GM10266 (cell line): ENCODE data around the gene GATA2.

Experiments used
- DNase-seq: peaks from one replicate; pipeline ENCODE4 v3.0.0; 2012; ENCODE audit errors: extremely low spot score
- CTCF ChIP-seq: IDR thresholded peaks from 2 replicates; pipeline ENCODE4 v1.5.1; 2012; ENCODE audit warnings: mild to moderate bottlenecking, low read depth; ENCODE audit not compliant: control insufficient read depth, insufficient read depth; ENCODE audit errors: missing control alignments

GATA2 gene

GRCh38 chr3:128471110-128471509, 21.9 kb downstream of the GATA2 start:
- no peak for TF ChIP-seq CTCF
- DNase-seq = no peak

GRCh38 chr3:128470134-128470899, 22.7 kb downstream of the GATA2 start:
- no peak for DNase-seq
- TF ChIP-seq CTCF = no peak

- no peak for DNase-seq
Measured at GRCh38 chr3:128469556-128469955, 23.4 kb downstream of the GATA2 start.

GRCh38 chr3:128468791-128469527, 24.0 kb downstream of the GATA2 start:
- no peak for DNase-seq
- no peak for TF ChIP-seq CTCF

More at GRCh38 chr3:128469556-128469955, 23.4 kb downstream of the GATA2 start:
- no peak for TF ChIP-seq CTCF

GRCh38 chr3:128468285-128468790, 24.7 kb downstream of the GATA2 start:
- TF ChIP-seq CTCF = no peak
- DNase-seq = no peak

- DNase-seq = no peak
- no peak for TF ChIP-seq CTCF
Measured at GRCh38 chr3:128466840-128467541, 26.0 kb downstream of the GATA2 start, which contains the start of gene DNAJB8. DNAJB8 (minus strand) TSS chr3:128466890; CDS start chr3:128463245, 3,645 bp downstream.
